Hepatocyte (in vitro differentiated cells): ENCODE measurements around the gene SAC3D1.

ENCODE experiments used
- EZH2 ChIP-seq: fragments of 200-600 bp; sonication (generic); IDR thresholded peaks from 2 replicates; pipeline ENCODE4 v1.6.1; 2016; ENCODE audit warnings: antibody characterized with exemption, mild to moderate bottlenecking, borderline replicate concordance
- EZH2phosphoT487 ChIP-seq: fragments of 200-600 bp; sonication (generic); IDR thresholded peaks from one replicate; pipeline ENCODE4 v1.6.1; 2018; ENCODE audit warnings: antibody characterized with exemption, mild to moderate bottlenecking, low read depth, moderate library complexity; ENCODE audit not compliant: unreplicated experiment, severe bottlenecking
- TF ChIP-seq, protein P1 (sequence below): fragments of 200-600 bp; sonication (generic); IDR thresholded peaks from 2 replicates; pipeline ENCODE4 v1.5.1; 2016; ENCODE audit warnings: antibody characterized with exemption, mild to moderate bottlenecking; ENCODE audit not compliant: poor library complexity

GRCh38 chr11:65083134-65083833, 42.3 kb downstream of the SAC3D1 start:
- TF ChIP-seq, protein P1, sequence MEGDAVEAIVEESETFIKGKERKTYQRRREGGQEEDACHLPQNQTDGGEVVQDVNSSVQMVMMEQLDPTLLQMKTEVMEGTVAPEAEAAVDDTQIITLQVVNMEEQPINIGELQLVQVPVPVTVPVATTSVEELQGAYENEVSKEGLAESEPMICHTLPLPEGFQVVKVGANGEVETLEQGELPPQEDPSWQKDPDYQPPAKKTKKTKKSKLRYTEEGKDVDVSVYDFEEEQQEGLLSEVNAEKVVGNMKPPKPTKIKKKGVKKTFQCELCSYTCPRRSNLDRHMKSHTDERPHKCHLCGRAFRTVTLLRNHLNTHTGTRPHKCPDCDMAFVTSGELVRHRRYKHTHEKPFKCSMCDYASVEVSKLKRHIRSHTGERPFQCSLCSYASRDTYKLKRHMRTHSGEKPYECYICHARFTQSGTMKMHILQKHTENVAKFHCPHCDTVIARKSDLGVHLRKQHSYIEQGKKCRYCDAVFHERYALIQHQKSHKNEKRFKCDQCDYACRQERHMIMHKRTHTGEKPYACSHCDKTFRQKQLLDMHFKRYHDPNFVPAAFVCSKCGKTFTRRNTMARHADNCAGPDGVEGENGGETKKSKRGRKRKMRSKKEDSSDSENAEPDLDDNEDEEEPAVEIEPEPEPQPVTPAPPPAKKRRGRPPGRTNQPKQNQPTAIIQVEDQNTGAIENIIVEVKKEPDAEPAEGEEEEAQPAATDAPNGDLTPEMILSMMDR: no peak
- TF ChIP-seq EZH2: no peak
- TF ChIP-seq EZH2phosphoT487: no peak
